SIG-M5 treated with dmso at 0.1 percent for 504 hours (cell line): Measurements from ENCODE around the gene GYG1.

Experiments
- DNase-seq: peaks from one replicate; lab custom pipeline; 2025; ENCODE audit not compliant: unreplicated experiment; lab: John Stamatoyannopoulos, UW

Gene GYG1

DNA sequence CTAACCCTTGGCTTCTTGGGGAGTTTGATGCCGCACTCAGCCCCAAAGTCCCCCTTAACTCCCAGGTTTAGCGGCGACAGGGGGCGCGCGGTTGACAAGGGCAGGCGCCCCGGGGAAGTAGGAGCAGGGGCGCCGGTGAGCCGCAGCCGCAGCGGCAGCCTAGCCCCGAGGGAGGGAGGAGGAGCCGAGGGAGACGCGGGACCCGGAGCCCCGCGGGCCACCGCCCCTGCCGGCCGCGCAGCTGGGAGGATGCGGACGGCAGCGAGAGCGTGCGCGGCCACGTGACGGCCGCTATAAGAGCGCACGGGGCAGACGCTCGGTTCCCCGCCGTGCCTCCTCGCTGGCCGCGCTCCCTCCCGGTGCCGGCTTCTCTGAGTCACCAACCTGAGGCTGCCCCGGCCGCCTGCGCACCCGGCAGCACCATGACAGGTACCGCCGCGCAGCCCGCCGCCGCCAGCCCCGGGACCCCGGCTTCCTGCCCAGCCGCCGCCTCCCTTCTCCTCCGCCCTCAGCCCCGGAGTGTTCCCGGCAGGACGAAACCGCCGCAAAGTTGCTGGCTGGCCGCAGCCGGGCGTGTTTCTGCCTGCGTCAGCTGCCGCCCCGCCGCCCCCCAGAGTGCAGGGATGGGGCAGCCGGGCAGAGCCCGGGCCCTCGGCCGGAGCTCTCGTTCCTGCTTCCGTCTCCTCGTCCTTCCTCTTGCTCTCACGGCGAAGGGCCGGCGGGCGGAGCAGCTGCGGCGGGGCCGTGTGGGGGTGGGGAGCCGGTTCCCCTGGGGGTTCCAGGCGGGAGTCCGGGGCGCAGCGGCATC is at the start of gene GYG1:
Gene GYG1 (plus strand): TSS at position 322 of the 808 bp plus-strand sequence. CDS start 101 bp downstream, at position 423.
- peak; percentile 74 for DNase-seq

DNA sequence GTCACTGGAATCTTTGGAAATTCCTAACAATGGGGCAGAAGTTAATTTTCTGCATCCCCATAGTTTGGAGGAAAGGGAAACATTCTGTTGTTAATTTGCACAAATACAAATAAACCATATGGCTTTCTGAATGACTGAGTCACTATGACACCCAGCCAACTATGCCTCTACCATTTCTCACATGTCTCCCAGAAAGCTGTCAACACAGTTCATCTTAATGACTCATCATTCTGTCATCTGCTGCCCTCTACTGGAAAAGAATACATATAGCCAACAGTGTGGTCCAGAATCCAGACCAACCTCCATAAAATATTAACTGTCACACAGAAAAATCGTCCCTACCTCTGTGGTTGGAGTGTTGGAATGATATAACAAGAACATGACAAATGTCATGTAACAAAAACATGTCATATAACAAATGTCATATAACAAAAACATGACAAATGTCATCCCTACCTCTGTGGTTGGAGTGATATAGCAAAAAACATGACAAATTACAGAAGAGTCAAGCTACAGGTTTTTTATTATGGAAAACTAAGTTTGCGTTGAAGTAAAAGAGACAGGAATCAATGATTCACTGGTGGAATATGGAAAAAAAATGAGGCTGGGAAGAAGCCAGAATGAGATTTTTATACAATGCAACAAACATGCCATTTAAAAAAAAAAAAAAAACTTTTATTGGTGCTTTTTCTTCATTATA is 47.7 kb upstream of the GYG1 start:
- DNase-seq: peak; percentile 87

DNA sequence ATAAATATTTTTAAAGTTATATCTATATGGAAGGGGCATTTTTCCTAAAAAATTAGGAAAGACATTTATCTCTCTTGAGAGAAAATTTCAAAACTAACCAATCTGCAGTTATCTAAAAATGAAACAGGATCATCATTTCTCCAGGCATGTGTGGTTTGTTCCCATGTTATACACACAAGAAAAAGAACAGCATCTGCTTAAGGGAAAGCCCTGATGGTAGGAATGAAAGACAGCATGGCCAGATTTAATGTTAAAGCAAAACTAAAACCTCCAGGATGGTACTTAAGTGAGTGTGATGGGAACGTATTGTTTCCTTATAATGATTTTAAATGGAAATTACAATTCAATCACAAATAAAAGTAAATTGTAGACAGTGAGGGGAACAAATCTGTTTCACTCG is 46.2 kb upstream of the GYG1 start:
- no peak for DNase-seq

DNA sequence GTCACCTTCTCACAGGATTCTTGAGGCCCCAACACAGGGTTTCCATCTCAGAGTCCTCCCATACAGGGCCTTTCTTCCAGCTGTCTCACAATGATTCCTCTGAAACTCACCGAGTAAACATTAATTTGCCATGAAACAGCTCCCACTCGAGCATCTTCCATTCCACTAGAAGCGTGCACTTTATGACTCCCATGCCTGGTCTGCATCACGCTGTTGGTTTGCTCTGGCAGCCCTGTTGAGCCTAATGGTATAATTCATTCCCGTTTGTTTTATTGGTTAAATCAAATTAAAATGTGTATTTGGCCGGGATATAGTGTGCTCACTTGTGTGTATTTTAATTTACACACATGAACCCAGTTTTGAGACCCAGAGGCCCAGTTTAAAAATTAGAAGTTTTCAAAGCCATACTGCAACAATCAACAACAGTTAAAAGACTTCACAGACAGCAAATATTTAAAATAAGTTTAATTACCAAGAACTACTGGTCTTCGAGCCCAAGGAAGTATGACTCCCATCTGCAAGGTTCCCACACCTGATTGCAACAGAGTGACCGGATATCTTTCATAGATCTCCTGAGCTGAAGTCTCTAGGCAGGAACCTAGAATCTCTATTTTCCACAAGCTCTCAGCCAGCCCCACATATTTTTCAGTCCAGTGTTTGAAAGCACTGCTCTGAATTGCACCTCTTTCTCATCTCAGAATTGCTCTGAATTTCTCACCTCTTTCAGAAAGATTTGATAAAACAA is 42.3 kb upstream of the GYG1 start:
- no peak for DNase-seq

DNA sequence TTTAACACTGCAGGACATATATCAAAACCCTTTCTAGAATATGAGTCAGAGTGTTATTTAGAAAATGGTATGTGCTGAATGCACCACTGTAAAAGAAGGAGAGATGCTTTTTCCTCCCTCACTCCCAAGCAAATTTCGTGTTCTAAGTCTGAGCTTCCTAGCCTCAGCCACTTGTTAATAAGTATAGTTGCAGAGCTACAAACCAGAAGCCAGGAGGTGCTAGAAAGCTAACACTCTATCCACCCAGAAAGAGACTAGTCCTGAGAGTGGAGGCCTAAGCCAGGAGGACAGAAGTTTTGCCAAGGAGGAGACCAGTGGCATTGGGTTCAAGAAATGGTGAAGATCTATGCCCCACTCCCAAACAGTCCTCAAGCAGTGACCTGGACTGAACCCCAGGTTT is 40.5 kb upstream of the GYG1 start:
- peak; percentile 10 for DNase-seq

DNA sequence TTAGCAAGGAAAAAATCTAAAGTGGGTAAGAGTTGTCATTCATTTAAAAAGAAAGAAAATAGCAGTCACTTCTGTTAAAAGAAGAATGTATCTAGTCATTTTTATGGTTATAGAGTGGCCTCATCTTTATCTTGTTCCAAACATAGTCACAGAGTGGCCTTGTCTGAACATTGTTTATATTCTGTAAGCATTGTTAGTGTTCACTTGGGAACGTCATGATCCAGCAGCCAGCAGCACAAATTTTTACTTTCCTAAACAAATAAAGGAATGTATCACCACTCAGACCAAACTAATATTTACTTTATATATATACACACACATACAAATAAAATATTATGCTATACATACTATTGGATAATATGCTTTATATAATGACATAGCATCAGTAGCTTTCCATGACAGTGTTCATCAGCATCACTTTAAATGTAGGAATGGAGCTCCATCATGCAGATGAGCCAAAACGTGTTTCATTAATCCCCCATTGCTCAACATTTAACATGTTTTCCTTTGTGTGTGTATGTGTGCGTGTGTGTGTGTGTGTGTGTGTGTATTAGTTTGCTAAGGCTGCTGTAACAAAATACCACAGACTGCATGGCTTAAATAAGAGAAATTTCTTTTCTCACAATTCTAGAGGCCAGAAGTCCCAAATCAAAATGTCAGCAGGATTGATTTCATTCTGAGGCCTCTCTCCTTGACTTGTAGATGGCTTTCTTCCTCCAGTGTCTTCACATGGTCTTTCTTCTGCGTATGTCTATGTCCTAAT is 39.6 kb upstream of the GYG1 start:
- no peak for DNase-seq

DNA sequence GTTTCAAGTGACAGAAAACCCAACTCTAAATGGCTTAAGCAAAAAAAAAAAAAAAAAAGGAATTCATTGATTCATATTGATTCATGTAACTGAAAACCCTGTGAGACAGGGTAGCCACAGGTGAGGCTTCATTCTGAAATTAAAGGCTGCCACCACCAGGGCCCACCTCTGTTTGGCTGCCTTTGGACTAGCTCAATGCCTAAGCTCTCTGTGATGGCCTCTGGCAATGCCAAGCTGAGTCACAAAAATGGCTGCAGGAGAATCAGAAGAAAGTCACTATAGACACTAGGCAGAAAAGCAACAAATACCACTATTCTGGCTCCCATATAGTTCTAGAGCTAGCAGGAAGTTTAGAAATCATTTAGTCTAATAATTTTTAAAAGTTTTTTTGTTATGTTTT is 38.2 kb upstream of the GYG1 start:
- no peak for DNase-seq

DNA sequence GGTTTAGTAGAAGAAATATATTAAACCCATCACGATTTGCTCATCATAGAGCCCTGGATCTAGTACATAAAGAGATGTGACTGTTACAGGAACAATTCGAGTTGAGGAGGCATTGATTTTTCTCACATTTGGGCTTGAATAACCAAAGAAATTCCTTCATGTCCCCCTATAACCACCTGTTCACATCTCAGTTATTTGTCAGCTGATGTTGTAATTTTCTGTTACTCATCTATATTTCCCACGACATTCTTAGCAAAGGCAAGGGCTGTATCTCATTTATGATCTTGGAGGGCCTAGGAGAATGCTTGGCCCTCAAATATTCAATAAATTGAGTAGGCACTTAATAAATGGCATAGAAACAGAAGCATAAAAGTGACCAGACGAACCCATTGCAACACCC is 36.4 kb upstream of the GYG1 start:
- no peak for DNase-seq

DNA sequence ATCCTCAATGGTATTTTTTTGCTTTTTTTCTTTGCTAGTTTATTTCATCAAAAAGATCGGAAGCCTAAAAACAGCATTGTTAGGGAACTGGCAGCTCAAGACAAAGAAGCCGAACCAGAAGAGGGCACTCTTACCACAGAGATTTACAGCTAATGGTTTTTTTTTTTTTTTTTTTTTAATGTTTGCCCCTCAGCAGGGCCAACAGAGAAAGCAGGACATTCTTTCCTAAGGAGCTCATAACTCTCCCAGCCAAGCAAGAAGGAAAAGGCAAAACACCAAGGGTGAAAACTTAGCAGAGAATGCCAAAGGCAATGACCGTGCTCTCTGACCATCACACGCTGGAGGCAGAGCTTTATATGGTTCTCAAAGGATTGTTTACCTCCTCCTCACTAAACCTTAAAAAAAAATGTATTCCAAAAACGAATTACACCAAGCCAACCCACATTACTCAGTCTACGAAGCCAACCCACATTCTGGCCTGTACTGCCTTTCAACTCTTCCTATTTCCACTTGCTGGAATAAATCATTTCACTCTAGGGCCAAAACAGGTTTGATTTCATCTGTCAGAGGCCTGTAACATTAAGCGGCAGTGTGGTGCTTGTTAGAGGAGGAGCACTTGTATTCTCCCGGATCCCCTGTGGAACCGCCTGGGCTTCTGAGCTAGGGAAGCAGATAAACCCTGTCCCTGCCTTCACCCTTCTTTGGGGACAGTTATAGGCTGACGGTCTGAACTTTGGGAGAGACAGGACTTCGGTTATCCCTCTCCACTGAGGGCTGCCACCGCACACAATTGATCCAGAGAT is 35.6 kb upstream of the GYG1 start:
- DNase-seq: peak; percentile 71

DNA sequence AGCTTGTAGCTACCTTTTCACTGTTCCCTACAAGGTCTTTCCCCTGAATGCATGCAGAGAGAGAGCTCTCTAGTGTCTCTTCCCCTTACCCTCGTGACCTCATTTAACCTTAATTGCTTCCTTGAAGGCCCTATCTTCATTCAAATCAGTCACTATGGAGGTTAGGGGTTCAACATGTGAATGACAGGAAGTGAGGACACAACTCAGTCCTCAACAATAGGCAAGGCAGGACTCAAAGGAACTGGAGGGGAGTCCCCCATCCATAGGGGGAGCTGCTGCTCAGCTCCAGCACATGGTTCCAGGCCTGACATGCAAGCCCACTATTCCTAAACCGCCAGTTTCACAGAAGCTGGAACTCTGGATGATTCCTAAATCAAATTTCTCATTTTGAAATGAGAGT is 33.8 kb upstream of the GYG1 start:
- DNase-seq: peak; percentile 31

DNA sequence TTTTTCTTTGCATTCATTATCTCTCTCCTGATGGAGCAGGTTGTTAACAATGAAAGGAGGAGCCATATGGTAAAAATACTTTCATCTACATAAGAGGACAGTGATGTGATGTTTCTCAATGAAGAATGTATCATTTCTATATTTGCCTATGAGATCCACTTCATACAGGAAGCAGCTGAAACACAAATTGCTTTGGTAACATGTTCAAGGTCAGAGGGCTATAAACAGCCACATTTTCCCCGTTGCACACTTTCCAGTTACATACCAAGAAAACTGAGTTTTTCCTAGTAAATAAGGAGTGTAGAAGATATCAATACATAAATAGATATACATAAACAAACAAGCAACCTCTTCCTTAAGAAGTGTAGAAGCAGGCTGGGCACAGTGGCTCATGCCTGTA is 32.6 kb upstream of the GYG1 start:
- DNase-seq: no peak

DNA sequence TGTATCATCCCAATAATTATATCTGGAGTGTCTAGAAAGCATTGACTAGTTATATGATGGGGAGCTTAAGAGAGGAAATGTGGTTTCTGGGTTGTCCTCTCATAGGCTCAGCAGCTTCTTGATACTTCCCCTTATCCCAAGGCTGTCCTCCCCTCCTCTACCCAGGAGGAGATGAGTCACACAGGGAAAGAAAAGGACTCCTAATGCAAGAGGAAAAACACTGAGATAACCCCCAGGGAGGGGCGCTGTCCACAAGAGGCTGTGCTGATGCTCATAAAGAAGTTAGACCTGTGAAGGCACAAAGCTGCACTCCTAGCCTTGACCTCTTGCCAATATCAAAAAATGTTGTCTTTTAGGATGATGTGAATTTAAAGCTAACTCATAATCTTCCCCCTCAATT is 28.8 kb upstream of the GYG1 start:
- DNase-seq: peak; percentile 30

DNA sequence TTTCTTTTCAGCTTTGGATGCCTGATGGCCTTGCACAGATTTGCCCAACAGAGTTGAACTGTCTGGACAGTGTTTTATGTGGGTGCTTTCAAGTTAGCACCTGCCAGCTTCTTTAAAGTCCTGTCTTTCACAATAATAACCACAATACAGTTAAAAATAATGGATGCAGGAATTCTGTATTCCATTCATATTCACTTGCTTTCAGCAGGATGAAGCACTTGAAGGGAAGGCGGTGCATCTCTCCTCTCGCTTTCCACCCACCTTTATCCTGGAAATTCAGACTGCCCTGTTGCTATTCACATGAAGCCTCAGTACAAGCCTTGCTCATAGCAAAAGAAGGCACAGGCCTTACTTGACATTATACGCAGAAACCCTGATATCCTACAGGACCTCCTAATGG is 26.5 kb upstream of the GYG1 start:
- no peak for DNase-seq

DNA sequence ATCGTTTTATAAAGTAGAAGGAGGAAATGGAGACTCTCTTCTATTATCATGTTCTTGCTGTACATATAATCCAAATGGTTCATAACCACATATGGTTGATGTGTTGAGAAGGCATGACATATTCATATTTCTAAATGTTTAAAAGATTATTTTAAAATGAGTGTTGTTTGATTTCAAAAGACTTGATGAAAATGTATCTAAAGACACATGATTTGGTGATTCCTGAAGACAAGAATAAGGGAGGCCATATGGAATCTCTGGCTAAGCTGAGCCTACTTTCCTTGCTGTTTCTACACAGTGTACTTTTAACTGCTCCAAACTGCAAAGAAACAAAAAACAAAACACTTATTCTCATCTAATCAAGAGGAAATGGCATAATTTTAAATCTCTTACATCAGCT is 23.0 kb upstream of the GYG1 start:
- DNase-seq: no peak

DNA sequence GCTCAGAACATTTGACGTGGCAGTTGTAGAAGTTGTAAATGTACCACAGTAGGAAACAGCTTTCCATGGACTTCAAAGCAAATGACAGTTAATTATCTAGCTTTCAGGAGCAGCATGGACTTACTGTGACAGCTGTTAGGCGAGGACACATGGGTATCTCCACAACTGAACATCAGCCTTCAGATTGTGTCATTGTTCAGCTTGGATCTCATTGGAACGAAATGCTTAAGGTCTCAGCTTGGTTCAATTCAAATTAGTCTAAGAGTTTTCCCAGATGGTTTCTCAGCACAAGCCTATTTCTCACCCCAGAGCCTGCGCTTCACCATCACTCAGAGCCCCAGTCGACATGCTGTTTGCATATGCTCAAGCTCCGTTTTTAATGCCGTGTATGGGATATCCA is 21.1 kb upstream of the GYG1 start:
- DNase-seq: no peak

DNA sequence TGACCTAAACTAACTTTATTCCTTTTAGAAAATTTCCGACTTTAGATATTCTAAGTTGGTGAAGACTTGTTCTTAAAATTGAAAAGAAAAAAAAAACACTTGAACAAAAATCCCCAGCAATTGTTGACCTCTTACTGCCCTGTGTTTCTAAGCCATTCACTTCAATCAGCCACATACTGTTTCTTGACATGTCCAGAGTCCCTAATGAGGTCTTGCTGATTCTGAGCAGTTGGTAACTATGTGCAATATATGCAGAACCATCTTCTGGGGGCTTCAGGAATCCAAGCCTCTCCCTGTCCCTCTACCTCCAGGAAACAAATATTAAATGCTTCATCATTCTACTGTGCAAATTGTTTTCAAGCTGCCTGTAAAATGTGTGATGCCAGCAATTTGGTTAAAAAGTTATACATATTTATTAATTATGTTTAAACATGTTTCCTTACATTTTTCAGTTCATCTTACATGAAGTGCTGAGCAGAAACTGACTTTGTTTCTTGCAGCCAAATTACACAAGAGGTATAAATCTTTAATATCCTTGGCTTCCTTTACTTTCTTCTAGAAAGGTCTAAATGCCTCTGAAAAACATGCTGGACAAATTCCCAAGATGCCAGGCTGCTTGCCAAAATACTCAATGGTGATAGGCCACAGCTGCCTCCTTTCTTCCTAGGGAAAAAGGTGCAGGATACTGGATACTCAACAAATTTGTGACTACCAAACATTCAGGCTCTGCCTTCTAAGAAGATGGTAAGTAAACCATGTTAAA is 19.8 kb upstream of the GYG1 start:
- DNase-seq: no peak

DNA sequence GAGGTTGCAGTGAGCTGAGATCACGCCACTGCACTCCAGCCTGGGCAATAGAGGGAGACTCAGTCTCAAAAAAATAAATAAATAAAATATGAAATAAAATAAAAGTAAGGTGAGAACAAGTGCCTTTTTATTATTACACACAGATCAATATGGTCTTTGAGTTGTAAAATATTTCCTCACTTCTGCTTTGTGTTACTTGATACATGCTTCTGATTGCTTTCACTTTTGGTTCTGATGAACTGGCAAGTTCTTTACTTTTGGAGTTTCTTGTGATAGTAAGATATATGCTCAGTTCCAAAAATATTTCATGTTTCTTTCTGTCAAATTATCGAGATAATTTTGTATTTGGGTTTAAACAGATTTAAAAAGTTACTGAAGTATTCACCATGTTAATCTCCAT is 16.6 kb upstream of the GYG1 start:
- no peak for DNase-seq

DNA sequence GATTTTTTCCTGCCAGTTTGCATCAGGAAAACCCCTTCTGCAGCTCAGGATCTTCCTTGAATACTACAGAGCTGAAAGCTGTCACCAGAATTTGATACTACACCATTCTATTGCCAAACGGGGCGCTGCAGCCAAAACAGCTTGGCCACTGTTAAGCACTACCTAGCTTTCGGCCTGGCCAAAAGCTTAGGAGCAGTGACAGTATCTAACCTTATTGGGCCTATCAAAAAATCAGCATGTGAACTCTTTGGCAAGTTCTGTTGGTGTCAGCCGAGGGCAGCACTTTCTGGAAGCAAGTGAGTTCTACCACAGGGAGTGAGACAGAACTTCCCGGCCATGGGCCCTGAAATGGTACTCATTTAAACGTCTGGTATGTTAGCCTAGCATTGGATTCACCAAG is 16.1 kb upstream of the GYG1 start:
- no peak for DNase-seq

DNA sequence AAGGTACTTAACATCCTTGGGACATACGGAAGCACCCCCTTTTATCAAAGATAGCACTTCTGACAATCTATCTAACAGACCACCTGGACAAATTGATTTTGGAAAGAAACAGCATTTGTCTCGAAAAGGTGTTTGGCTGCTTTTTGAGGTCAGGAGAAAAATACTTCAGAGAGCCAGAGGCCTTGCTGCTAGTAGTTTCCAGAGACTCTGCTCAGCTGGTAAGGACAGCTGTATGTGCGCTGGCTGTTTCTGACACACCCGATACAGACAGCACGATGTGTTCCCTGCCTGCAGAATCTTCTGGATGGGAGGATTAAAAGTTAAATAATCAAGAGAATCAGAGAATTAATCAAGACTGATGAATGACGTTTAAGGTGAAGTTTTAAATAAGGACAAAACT is 15.6 kb upstream of the GYG1 start:
- no peak for DNase-seq

DNA sequence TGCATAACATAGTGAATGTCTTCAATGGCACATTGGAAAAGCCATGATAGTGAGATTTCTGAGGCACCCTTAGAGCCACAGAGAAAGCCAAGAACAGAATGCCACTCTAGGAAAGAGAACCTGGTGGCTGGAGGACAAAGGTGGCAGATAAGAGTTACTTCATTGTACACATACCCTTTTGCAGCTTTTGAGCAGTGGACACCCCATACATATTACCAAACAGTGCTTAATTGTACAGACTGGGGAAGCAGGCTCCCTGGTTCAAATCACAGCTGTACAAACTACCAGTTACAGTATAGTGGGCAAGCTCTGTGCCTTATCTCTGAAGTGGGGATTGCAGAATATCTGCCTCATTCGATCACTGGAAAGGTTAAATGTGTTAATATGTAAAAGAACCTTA is 10.1 kb upstream of the GYG1 start:
- no peak for DNase-seq
